Head of caudate nucleus (tissue), 42 donors: ENCODE data around the gene CHD9NB.
"Not testable (repeated sequence)": the region's sequence is repeated elsewhere in the genome, so short reads cannot be mapped to it uniquely, and the experiment has no call there.

ENCODE experiments used
- DNase-seq, 42 donors: peaks; one replicate each; pipeline versions ENCODE4 v3.0.0 to v3.0.0-alpha.2; 2020 to 2021; ENCODE audit warnings: mixed read lengths in 7 of 42
- intact Hi-C: fragments of 100-400 bp; cut with DNase I; formaldehyde crosslinking; loops from one replicate; pipeline ENCODE4 v1.15.0; 2022

Gene CHD9NB

GRCh38 chr16:53043428-53043831 is 9.3 kb downstream of the CHD9NB start:
- intact Hi-C loops, result no loop called here
- no peak for DNase-seq

GRCh38 chr16:53042235-53042701 is 10.4 kb downstream of the CHD9NB start:
- intact Hi-C loops, result no loop called here
- no peak for DNase-seq

GRCh38 chr16:53041320-53042051 is 11.2 kb downstream of the CHD9NB start:
- peak in 2 of 42 donors; percentile 6 to 23 for DNase-seq
- intact Hi-C loops, result no loop called here

- no peak for DNase-seq
- intact Hi-C loops, result no loop called here
These were observed 11.9 kb downstream of the CHD9NB start for GRCh38 chr16:53040788-53041187.

- intact Hi-C loops, DNase-seq: not testable (repeated sequence)
These were observed 16.0 kb downstream of the CHD9NB start for GRCh38 chr16:53036711-53037110.

- intact Hi-C loops, result no loop called here
- DNase-seq, result no peak
These were observed 16.6 kb downstream of the CHD9NB start for GRCh38 chr16:53036066-53036465.

- intact Hi-C loops, result no loop called here
- no peak for DNase-seq
These were observed 17.3 kb downstream of the CHD9NB start for GRCh38 chr16:53035176-53035942.

- no peak for DNase-seq
- intact Hi-C loops, result no loop called here
These were observed 18.4 kb downstream of the CHD9NB start for GRCh38 chr16:53034306-53034705.

GRCh38 chr16:53031323-53031942 is 21.3 kb downstream of the CHD9NB start:
- no peak for DNase-seq
- intact Hi-C loops, result no loop called here

- intact Hi-C loops, result loop anchor here (10.0 kb wide), 1 partner anchor 965 kb away; no protein-coding TSS in a partner anchor
- DNase-seq, result no peak
These were observed 22.7 kb downstream of the CHD9NB start for GRCh38 chr16:53029971-53030370.

GRCh38 chr16:53024045-53024444 is 28.7 kb downstream of the CHD9NB start:
- no peak for DNase-seq
- intact Hi-C loops, result loop anchor here (10.0 kb wide), 1 partner anchor 959 kb away; no protein-coding TSS in a partner anchor

DNA sequence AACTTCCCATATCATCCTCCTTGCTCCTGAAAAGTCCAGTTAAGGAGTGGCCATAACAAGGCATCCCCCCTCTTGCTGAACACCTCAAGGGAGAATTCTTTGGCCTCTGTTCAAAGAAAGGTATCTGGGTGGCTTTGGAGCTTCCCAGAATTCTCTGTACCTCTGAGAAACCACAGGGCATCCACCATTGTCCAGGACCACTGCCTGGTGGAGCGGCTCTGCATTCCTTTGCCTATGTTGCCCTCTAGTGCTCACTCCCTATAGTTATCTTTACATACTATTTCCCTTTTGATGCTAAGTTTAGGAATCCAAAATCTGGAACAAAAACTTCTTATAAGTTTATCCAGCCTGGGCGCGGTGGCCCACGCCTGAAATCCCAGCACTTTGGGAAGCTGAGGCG is 30.3 kb downstream of the CHD9NB start:
- DNase-seq, result peak in 37 of 42 donors; percentile 7 to 72 (median 35)
- intact Hi-C loops, result loop anchor here (10.0 kb wide), 1 partner anchor 958 kb away; no protein-coding TSS in a partner anchor

DNA sequence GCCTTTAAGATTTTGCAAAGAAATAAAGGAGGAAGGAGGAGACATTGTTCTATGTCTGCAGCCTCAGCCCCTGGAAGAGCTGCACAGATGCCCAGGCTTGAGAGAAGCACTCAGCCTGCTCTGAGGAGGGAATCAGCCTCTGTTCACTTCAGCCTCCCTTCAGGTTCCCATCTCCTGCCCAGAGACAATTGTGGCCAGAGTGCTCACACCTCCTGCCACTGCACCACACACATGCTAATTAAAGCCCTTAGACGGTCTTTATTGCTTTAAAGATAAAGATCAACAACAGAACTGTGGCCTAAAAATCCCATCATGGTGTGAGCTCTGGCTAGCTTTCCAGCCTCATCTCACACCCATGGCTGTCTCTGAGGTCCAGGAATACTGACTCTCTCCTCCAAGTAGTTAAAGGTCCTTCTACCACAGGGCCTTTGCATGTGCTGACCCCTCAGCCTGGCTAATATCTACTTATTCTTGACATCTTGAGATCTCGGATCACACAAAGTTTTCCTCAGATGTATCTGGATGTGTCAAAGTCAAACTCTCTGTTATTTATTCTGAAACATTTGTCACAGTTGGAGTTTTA is 33.8 kb downstream of the CHD9NB start:
- no peak for DNase-seq
- intact Hi-C loops, result no loop called here

DNA sequence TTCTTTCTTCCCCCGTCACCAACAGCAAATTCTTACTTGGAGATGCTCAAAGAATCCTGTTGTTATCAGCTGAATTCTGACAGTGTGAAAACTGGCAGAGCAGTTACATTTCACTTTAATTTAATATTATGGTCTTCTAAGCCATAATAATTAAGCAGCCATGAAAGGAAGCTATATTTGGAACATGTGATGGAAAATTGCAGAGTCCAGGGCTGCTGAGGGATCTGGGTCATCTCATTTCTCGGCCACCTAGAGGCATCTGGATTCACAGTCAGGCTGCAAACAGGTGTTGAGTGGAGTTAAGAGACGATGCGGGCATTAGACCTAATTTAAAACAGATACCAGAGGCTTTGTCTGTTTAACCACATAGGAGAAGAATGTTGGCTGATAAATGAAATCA is 38.4 kb downstream of the CHD9NB start:
- intact Hi-C loops, result no loop called here
- DNase-seq, result no peak

GRCh38 chr16:53007095-53007494 is 45.6 kb downstream of the CHD9NB start:
- intact Hi-C loops, result no loop called here
- no peak for DNase-seq

DNA sequence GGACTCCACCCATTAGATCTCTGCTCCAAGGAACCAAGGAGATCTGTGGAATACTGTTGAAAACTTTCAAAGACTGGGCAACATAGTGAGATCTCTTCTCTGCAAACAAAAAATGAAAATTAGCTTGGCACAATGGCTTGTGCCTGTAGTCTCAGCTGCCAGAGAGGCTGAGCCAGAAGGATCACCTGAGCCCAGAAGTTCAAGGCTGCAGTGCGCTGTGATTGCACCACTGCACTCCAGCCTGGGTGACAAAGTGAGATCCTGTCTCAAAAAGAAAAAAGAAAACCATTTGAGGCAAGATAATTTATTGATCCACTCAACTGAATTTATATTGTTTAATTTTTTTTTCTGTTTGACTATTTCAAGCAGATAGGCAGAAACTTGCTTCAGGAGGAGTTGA is 54.8 kb downstream of the CHD9NB start:
- DNase-seq, result no peak
- intact Hi-C loops, result no loop called here

DNA sequence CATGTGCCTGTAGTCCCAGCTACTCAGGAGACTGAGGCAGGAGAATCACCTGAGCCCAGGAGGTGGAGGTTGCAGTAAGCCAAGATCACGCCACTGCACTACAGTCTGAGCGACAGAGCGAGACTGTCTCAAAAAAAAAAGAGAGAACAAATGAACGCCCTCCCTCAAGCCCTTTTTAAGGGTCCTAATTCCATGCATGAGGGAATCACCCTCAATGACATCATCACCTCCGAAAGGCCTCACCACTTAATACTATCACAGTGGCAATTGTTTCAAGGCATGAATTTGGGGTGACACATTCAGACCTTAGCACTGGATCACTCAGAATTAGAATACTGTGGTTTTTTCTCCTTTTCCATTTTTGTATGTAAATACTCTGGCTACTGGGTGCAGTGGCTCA is 57.8 kb downstream of the CHD9NB start:
- no peak for DNase-seq
- intact Hi-C loops, result no loop called here

DNA sequence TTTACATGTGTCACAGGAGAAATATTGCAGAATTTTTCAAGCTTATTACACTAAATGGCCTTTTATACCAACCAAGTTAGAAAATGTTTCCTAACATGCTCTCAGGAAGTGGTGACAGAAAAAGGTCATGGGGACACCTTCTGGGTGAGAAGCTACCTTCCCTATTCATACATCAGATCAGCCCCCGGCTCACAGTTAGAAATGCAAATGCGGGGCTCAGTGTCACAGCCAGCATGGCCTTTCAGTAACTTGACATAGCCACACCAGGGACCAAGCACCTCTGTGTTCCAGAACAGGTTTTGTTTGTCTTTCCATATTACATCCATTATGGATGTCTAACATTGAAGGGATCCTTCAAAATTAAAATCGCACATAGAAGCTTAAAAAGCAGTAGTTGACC is 59.5 kb downstream of the CHD9NB start:
- intact Hi-C loops, result no loop called here
- no peak for DNase-seq

DNA sequence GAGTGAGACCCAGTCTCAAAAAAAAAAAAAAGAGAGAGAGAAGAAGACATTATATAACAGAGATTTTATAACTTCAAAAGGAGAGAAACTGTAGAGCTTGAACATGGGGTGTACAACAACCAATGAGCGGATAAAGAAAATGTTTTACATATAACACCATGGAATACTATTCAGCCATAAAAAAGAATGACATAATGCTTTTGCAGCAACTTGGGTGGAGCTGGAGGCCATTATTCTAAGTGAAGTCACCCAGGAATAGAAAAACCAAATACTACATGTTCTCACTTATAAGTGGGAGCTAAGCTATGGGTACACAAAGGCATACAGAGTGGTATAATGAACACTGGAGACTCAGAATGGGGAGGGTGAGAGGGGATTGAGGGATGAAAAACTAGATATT is 61.1 kb downstream of the CHD9NB start:
- intact Hi-C loops, result no loop called here
- no peak for DNase-seq
